ENCODE data around the gene NUDT7.
A peak's percentile ranks its signal among the peaks of the same experiment; 100 is the strongest.

NUDT7 gene

GRCh38 chr16:77775911-77776909, 53.9 kb downstream of the NUDT7 start:
- no peaks in the 10 kb centered on the region for H3K9me3 ChIP-seq (ENCODE audit: control insufficient read depth, low read length)
- H3K27ac ChIP-seq (ENCODE audit: low read depth, low read length, severe bottlenecking) = no peak overlapping the region
- WGBS, 2 experiments (ENCODE audit: insufficient coverage in 2 of 2) = 85 to 94% methylated on average over 3 to 5 of the region's 6 CpGs

GRCh38 chr16:77777745-77778144, 55.4 kb downstream of the NUDT7 start:
- peaks cover 6% of the 10 kb centered on the region for H3K4me1 ChIP-seq (ENCODE audit: control insufficient read depth, insufficient read depth, low read length, poor library complexity, severe bottlenecking)
- H3K4me3 ChIP-seq (ENCODE audit: extremely low read depth, insufficient read depth, low read length, poor library complexity, severe bottlenecking) = no peak overlapping the region
- no peak overlapping the region for H3K27ac ChIP-seq (ENCODE audit: low read depth, low read length, severe bottlenecking)
- H3K36me3 ChIP-seq (ENCODE audit: control insufficient read depth, insufficient read depth, low read length) = no peaks in the 10 kb centered on the region
- 75 to 77% methylated on average over 4 of the region's 4 CpGs for WGBS, 2 experiments (ENCODE audit: insufficient coverage in 2 of 2)
- no peaks in the 10 kb centered on the region for H3K9me3 ChIP-seq (ENCODE audit: control insufficient read depth, low read length)

More at GRCh38 chr16:77775911-77776909, 53.9 kb downstream of the NUDT7 start:
- Histone ChIP-seq H3K36me3 (ENCODE audit: control insufficient read depth, insufficient read depth, low read length) (no peaks in the 10 kb centered on the region), H3K4me1 (ENCODE audit: control insufficient read depth, insufficient read depth, low read length, poor library complexity, severe bottlenecking) (peaks cover 6% of the 10 kb centered on the region), H3K4me3 (ENCODE audit: extremely low read depth, insufficient read depth, low read length, poor library complexity, severe bottlenecking) (no peak overlapping the region)

- no peaks in the 10 kb centered on the region for H3K36me3 ChIP-seq (ENCODE audit: control insufficient read depth, insufficient read depth, low read length)
- WGBS, 2 experiments (ENCODE audit: insufficient coverage in 2 of 2) = 70 to 81% methylated on average over 5 to 7 of the region's 9 CpGs
- peak overlapping the region; percentile 86 for H3K27ac ChIP-seq (ENCODE audit: low read depth, low read length, severe bottlenecking)
- no peaks in the 10 kb centered on the region for H3K9me3 ChIP-seq (ENCODE audit: control insufficient read depth, low read length)
- peaks cover 6% of the 10 kb centered on the region for H3K4me1 ChIP-seq (ENCODE audit: control insufficient read depth, insufficient read depth, low read length, poor library complexity, severe bottlenecking)
- H3K4me3 ChIP-seq (ENCODE audit: extremely low read depth, insufficient read depth, low read length, poor library complexity, severe bottlenecking) = no peak overlapping the region
These were observed 58.1 kb downstream of the NUDT7 start for GRCh38 chr16:77780378-77780837.

- H3K27ac ChIP-seq (ENCODE audit: low read depth, low read length, severe bottlenecking) = peak overlapping the region; percentile 86
- no peak overlapping the region for H3K4me3 ChIP-seq (ENCODE audit: extremely low read depth, insufficient read depth, low read length, poor library complexity, severe bottlenecking)
- peaks cover 1% of the 10 kb centered on the region for H3K4me1 ChIP-seq (ENCODE audit: control insufficient read depth, insufficient read depth, low read length, poor library complexity, severe bottlenecking)
- H3K36me3 ChIP-seq (ENCODE audit: control insufficient read depth, insufficient read depth, low read length) = no peaks in the 10 kb centered on the region
- H3K9me3 ChIP-seq (ENCODE audit: control insufficient read depth, low read length) = no peaks in the 10 kb centered on the region
These were observed 58.8 kb downstream of the NUDT7 start for GRCh38 chr16:77781091-77781490.

GRCh38 chr16:77782694-77783093, 60.4 kb downstream of the NUDT7 start:
- H3K4me3 ChIP-seq (ENCODE audit: extremely low read depth, insufficient read depth, low read length, poor library complexity, severe bottlenecking) = no peak overlapping the region
- no peaks in the 10 kb centered on the region for H3K9me3 ChIP-seq (ENCODE audit: control insufficient read depth, low read length)
- WGBS, 2 experiments (ENCODE audit: insufficient coverage in 2 of 2) = 86 to 90% methylated on average over 1 to 2 of the region's 2 CpGs
- H3K27ac ChIP-seq (ENCODE audit: low read depth, low read length, severe bottlenecking) = no peak overlapping the region
- H3K4me1 ChIP-seq (ENCODE audit: control insufficient read depth, insufficient read depth, low read length, poor library complexity, severe bottlenecking) = no peaks in the 10 kb centered on the region
- no peaks in the 10 kb centered on the region for H3K36me3 ChIP-seq (ENCODE audit: control insufficient read depth, insufficient read depth, low read length)

GRCh38 chr16:77784441-77785372, 62.4 kb downstream of the NUDT7 start:
- H3K4me3 ChIP-seq (ENCODE audit: extremely low read depth, insufficient read depth, low read length, poor library complexity, severe bottlenecking) = no peak overlapping the region
- H3K36me3 ChIP-seq (ENCODE audit: control insufficient read depth, insufficient read depth, low read length) = no peaks in the 10 kb centered on the region
- 95 to 97% methylated on average over 29 to 34 of the region's 38 CpGs for WGBS, 2 experiments (ENCODE audit: insufficient coverage in 2 of 2)
- H3K27ac ChIP-seq (ENCODE audit: low read depth, low read length, severe bottlenecking) = no peak overlapping the region
- H3K9me3 ChIP-seq (ENCODE audit: control insufficient read depth, low read length) = no peaks in the 10 kb centered on the region
- peaks cover 3% of the 10 kb centered on the region for H3K4me1 ChIP-seq (ENCODE audit: control insufficient read depth, insufficient read depth, low read length, poor library complexity, severe bottlenecking)

- Histone ChIP-seq H3K27ac (ENCODE audit: low read depth, low read length, severe bottlenecking) (no peak overlapping the region), H3K4me1 (ENCODE audit: control insufficient read depth, insufficient read depth, low read length, poor library complexity, severe bottlenecking) (peaks cover 3% of the 10 kb centered on the region), H3K36me3 (ENCODE audit: control insufficient read depth, insufficient read depth, low read length) (no peaks in the 10 kb centered on the region), H3K9me3 (ENCODE audit: control insufficient read depth, low read length) (no peaks in the 10 kb centered on the region), H3K4me3 (ENCODE audit: extremely low read depth, insufficient read depth, low read length, poor library complexity, severe bottlenecking) (no peak overlapping the region)
- 90 to 92% methylated on average over 1 of the region's 2 CpGs for WGBS, 2 experiments (ENCODE audit: insufficient coverage in 2 of 2)
These were observed 63.1 kb downstream of the NUDT7 start for GRCh38 chr16:77785373-77785764.

GRCh38 chr16:77786186-77786847, 64.0 kb downstream of the NUDT7 start:
- Histone ChIP-seq H3K4me1 (ENCODE audit: control insufficient read depth, insufficient read depth, low read length, poor library complexity, severe bottlenecking) (peaks cover 3% of the 10 kb centered on the region), H3K36me3 (ENCODE audit: control insufficient read depth, insufficient read depth, low read length) (no peaks in the 10 kb centered on the region), H3K27ac (ENCODE audit: low read depth, low read length, severe bottlenecking) (no peak overlapping the region), H3K9me3 (ENCODE audit: control insufficient read depth, low read length) (no peaks in the 10 kb centered on the region), H3K4me3 (ENCODE audit: extremely low read depth, insufficient read depth, low read length, poor library complexity, severe bottlenecking) (no peak overlapping the region)
- 84 to 92% methylated on average over 3 to 4 of the region's 5 CpGs for WGBS, 2 experiments (ENCODE audit: insufficient coverage in 2 of 2)

GRCh38 chr16:77787452-77787851, 65.1 kb downstream of the NUDT7 start:
- 80 to 85% methylated on average over 1 to 2 of the region's 2 CpGs for WGBS, 2 experiments (ENCODE audit: insufficient coverage in 2 of 2)
- Histone ChIP-seq H3K4me3 (ENCODE audit: extremely low read depth, insufficient read depth, low read length, poor library complexity, severe bottlenecking) (no peak overlapping the region), H3K27ac (ENCODE audit: low read depth, low read length, severe bottlenecking) (no peak overlapping the region)

More at GRCh38 chr16:77787452-77787851, 65.1 kb downstream of the NUDT7 start:
- Histone ChIP-seq H3K4me1 (ENCODE audit: control insufficient read depth, insufficient read depth, low read length, poor library complexity, severe bottlenecking) (peaks cover 3% of the 10 kb centered on the region), H3K36me3 (ENCODE audit: control insufficient read depth, insufficient read depth, low read length) (no peaks in the 10 kb centered on the region), H3K9me3 (ENCODE audit: control insufficient read depth, low read length) (no peaks in the 10 kb centered on the region)

All from mesodermal cell (in vitro differentiated cells).